GM18505 (cell line): ENCODE data around the gene RNPEPL1.

Source experiments
- ATAC-seq: cut with Tn5 transposase; IDR thresholded peaks from one replicate; pipeline ENCODE4 v1.9.1; 2021; ENCODE audit not compliant: unreplicated experiment
- POLR2A ChIP-seq: IDR thresholded peaks from 4 replicates; pipeline ENCODE4 v1.6.1; 2011; ENCODE audit warnings: borderline replicate concordance; ENCODE audit not compliant: insufficient read depth, insufficient read length; ENCODE audit errors: extremely low read depth

Gene RNPEPL1

DNA sequence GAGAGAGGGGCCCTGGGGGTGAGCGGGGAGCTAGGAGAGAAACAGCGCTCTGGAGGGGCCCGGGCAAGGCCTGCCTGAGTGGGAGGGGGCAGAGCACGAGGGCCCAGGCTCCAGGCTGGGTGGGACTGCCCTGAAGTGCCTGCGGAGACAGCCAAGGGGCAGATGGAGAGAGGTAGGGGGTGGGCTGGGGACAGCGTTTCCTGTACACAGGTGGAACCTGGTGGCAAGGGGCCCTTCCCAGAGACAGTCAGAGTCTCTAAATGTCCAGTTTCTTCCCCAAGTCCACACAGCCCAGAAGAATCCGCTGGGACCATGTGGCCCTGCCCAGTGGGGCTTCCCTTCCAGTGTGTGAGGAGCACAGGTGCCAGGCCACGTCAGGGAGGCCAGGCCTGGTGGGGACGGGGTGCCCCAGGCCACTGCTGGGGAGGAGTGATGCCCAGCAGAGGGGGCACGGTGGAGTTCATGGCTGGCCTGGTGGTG, 55.3 kb downstream of the RNPEPL1 start:
- no peak for ATAC-seq
- no peak for TF ChIP-seq POLR2A

DNA sequence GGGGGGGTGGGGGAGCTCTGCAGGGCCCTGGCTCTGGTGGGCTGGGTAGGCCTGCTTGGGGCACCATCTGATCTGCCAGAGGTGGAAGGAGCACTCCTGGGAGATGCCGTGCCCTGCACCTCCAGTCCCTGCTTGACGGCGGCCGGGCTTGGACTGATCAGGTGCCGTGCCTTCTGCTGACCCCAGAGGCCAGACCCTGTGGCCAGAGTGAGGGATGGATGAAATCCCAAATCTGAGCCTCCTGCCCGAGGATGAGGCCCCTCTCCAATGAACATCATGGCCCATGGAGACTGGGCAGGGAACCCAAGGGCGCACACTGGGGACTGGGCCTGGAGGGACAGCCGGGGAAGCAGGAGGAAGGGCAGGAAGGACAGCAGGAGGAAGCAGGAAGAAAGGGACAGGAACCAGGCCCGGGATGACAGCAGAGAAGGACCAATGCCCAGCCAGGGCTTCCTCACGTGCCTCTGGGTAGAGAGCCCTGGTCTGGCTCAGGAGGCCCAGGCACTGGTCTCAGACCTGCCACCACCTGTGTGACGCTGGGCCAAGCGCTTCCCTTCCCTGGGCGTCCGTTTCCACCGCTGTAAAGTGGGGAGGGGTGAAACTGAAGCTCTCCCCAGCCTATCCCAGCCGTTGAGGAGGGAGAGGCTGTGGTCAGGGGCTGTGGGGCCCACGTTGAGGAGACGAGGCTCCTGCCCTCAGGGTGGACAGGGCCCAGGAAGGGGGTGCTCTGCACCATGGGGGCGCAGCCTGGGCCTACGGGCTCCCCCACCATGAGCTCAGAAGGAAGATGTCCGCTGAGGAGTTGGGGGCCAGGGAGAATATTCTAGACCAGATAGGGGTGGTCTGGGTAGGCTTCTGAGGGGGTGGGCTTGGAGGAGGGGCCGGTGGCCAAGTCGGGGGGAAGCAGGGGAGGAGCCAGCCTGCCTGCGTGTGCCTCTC, 56.0 kb downstream of the RNPEPL1 start:
- no peak for TF ChIP-seq POLR2A
- ATAC-seq, result no peak

DNA sequence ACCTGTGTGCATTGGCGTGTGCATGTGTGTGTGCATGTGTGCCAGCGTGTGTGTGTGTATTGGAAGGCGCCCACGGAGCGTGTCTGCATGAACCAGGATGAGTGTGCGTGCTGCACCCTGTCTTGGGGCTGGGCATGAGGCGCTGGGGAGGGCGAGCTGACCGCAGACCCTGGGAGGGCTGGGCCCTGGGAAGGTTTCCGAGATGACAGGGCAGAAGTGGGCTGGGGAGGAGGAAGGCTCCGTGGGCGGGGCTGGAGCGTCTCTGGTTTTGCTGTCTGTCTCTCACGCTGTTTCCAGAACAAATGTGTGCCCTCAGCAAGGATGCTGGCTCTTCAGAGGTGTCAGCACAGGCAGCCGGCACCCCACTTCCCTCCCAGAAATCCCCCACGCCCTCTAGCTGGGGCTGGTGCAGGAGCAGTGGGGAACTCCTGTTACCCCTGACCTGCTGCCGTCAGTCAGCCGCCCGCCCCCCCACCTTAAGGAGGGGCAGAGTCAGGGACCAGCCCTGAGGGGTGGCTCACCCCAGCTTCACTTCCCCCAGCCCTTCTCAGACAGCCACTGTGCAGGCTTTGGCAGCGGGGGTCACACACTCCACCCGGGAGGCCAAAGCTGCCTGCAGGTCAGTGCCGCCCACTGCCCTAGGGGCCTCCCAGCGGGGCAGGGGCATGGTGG, 56.8 kb downstream of the RNPEPL1 start, which contains the start of gene GPR35:
GPR35 (plus strand) TSS at position 531 of the 672 bp plus-strand sequence. CDS start 4,473 bp downstream, outside the sequence.
- no peak for ATAC-seq

DNA sequence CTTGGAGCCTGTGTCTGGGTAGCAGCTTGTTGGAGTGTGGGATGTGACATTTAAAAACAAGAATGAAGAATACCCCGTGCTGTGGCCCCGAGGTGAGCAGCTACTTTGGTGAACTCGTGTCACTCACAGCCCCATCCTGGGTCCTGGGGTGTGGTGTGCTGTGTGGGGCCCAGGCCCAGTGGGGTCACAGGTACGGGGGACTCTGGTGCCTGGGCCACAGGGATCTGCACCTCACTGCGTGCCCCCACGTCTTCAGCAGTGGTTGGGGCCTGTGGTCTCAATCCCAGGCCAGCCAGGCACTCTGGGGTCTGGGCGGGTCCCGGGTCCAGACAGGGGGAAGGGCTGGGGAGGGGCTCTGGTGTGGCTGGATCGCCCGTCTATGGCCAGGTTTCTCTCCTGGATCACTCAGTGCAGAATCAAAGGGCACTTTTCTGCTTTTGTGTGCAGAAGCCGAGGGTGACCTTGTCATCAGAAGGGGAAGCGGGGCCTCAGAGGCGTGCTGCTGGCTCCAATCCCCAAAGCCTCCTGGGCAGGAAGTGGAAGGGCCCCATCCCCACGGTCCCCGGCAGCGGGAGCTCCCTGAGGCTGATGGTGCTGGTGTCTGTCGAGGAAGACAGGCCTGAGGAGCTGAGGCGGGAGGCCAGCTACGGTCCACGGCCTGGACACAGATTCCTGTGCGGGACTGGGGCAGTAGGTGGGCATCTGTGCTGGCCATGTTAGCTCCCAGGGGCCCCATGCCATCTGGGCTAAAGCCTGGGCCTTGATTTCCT, 58.4 kb downstream of the RNPEPL1 start:
- TF ChIP-seq POLR2A, result no peak
- ATAC-seq, result no peak

More for the DNA sequence above, 56.8 kb downstream of the RNPEPL1 start, which contains the start of gene GPR35:
- no peak for TF ChIP-seq POLR2A

DNA sequence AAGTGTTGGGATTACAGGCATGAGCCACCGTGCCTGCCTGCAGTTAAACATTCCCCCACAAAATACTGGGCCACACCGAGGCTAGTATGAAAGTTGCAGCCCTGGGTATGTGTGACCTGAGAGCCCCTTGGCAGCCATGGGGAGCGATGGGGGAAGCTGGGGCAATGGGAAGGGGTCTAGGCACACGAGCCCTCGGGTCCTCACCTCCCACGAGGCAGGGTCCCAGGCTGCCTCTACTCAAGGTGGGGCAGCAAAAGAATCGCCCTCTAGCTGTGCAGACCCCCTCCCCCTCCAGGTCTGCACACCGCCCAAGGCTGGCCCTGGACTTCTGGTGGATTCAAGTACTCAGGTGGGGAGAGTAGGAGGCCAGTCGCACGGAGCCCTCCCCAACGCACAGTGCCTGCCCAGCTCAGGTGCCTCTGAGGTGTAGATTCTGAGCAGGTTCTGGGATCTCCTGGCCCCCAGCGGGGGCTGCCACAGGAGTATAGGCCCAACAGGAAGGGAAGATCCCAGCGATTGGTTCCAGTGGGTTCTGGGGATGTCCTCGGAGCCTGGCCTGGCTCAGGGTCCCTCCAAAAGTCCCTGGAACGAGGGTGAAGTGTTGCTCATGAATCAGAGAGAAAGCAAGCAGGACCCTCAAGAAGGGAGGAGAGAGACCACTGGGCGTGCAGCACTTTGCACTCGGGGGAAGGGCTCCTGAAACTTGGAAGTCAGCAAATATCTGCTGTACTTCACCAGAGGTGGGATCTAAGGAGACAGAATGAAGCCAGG, 59.6 kb downstream of the RNPEPL1 start:
- no peak for TF ChIP-seq POLR2A
- no peak for ATAC-seq

DNA sequence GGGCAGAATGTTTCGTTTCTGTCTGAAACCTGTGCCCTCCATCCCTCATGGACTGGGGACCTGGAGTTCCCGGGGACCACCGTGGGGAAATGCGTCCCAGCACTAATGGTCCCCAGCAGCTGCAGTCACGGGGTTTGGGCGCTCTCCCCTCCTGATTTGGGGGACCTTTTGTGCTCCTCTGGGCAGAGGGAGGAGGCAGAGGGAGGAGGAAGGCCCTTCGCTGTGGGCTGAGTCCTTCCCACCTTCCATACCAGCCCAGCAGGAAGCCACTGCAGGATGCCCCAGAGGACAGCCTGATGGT, 60.2 kb downstream of the RNPEPL1 start:
- ATAC-seq, result no peak
- no peak for TF ChIP-seq POLR2A

DNA sequence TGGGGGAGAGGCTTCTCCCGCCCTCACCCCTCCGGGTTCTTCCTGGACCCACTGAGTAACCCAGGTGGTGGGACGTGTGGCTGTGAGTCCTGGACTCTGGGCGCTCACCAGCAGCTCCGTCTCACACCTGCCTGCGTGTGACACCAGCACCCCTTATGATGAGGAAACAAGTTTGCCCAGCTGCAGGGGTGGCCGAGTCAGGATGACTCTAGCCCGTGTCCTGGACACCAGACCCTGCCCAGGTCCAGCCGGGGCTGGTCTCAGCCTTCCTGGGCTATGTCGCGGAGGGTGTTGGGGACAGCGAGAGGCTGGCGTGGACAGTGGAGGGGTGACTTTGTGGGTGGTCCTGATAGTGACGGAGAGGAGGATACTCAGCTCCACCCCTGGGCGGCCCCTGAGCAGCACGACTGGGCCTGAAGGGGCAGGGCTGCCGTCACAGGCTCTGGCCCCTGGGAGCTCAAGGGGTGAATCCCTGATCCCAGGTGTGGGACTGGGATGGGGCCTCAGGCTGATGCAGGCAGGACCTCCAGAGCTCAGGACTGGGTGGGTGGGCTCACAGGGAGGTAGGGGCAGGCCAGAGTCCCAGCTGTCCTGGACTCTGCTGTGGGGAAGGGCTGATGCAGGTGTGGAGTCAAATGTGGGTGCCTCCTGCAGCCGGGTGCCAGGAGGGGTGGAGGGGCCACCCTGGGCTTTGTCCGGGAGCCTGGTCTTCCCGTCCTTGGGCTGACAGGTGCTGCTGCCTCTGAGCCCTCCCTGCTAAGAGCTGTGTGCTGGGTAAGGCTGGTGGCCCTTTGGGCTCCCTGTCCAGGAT, 60.7 kb downstream of the RNPEPL1 start:
- no peak for ATAC-seq
- TF ChIP-seq POLR2A, result no peak

DNA sequence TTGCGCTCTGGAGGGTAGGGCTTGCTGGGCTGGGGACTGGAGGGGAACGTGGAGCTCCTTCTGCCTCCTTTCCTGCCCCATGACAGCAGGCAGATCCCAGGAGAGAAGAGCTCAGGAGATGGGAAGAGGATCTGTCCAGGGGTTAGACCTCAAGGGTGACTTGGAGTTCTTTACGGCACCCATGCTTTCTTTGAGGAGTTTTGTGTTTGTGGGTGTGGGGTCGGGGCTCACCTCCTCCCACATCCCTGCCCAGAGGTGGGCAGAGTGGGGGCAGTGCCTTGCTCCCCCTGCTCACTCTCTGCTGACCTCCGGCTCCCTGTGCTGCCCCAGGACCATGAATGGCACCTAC, 61.3 kb downstream of the RNPEPL1 start:
- ATAC-seq, result no peak
- no peak for TF ChIP-seq POLR2A

DNA sequence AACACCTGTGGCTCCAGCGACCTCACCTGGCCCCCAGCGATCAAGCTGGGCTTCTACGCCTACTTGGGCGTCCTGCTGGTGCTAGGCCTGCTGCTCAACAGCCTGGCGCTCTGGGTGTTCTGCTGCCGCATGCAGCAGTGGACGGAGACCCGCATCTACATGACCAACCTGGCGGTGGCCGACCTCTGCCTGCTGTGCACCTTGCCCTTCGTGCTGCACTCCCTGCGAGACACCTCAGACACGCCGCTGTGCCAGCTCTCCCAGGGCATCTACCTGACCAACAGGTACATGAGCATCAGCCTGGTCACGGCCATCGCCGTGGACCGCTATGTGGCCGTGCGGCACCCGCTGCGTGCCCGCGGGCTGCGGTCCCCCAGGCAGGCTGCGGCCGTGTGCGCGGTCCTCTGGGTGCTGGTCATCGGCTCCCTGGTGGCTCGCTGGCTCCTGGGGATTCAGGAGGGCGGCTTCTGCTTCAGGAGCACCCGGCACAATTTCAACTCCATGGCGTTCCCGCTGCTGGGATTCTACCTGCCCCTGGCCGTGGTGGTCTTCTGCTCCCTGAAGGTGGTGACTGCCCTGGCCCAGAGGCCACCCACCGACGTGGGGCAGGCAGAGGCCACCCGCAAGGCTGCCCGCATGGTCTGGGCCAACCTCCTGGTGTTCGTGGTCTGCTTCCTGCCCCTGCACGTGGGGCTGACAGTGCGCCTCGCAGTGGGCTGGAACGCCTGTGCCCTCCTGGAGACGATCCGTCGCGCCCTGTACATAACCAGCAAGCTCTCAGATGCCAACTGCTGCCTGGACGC, 61.9 kb downstream of the RNPEPL1 start:
- no peak for TF ChIP-seq POLR2A
- no peak for ATAC-seq
